Upper lobe of right lung (tissue), 1 donor: ENCODE data around the gene SMARCA1. TPM values are rescaled to one million over a fixed set of nuclear protein-coding genes. Genes with fewer than 3 reads are reported as not detected.

Source experiments
- ATAC-seq: fragments of 200-7000 bp; cut with Tn5 transposase; one replicate; pipeline ENCODE4 v1.9.1; 2020; ENCODE audit warnings: mild to moderate bottlenecking, moderate library complexity
- DNase-seq: peaks from one replicate; pipeline ENCODE4 v3.0.0-alpha.2; 2020
- H3K27ac ChIP-seq: fragments of 200-600 bp; one replicate; pipeline ENCODE4 v1.8.0; 2022
- H3K27me3 ChIP-seq: fragments of 200-600 bp; one replicate; pipeline ENCODE4 v1.8.0; 2022; ENCODE audit warnings: mild to moderate bottlenecking
- H3K36me3 ChIP-seq: fragments of 200-600 bp; one replicate; pipeline ENCODE4 v1.8.0; 2022
- H3K4me1 ChIP-seq: fragments of 200-600 bp; one replicate; pipeline ENCODE4 v1.8.0; 2022
- H3K4me3 ChIP-seq: fragments of 200-600 bp; one replicate; pipeline ENCODE4 v1.8.0; 2022; ENCODE audit warnings: mild to moderate bottlenecking
- H3K9me3 ChIP-seq: fragments of 200-600 bp; one replicate; pipeline ENCODE4 v1.8.0; 2022
- intact Hi-C: fragments of 100-400 bp; cut with DNase I; formaldehyde crosslinking; loops from one replicate; pipeline ENCODE4 v1.11.0; 2022
- long read RNA-seq: library from polyadenylated mRNA; unstranded; transcript quantifications from one replicate; pipeline ENCODE4 v2.0.0, GENCODE V29; 2021
- total RNA-seq: library from RNA; stranded (reverse); fragmentation: NEBNext Ultra II Directional; extraction: Animal tissue kit (Norgen Biotek cat#: 25700); gene quantifications from one replicate; pipeline ENCODE4 v1.2.1, GENCODE V29; 2021
- TF ChIP-seq, protein P1 (sequence below): fragments of 200-600 bp; IDR thresholded peaks from one replicate; pipeline ENCODE4 v1.8.0; 2022; ENCODE audit warnings: antibody characterized with exemption
- donor health status: DM: no; HTN: yes; CAD: no; lungs with severe emphysema.

SMARCA1 gene, protein sequence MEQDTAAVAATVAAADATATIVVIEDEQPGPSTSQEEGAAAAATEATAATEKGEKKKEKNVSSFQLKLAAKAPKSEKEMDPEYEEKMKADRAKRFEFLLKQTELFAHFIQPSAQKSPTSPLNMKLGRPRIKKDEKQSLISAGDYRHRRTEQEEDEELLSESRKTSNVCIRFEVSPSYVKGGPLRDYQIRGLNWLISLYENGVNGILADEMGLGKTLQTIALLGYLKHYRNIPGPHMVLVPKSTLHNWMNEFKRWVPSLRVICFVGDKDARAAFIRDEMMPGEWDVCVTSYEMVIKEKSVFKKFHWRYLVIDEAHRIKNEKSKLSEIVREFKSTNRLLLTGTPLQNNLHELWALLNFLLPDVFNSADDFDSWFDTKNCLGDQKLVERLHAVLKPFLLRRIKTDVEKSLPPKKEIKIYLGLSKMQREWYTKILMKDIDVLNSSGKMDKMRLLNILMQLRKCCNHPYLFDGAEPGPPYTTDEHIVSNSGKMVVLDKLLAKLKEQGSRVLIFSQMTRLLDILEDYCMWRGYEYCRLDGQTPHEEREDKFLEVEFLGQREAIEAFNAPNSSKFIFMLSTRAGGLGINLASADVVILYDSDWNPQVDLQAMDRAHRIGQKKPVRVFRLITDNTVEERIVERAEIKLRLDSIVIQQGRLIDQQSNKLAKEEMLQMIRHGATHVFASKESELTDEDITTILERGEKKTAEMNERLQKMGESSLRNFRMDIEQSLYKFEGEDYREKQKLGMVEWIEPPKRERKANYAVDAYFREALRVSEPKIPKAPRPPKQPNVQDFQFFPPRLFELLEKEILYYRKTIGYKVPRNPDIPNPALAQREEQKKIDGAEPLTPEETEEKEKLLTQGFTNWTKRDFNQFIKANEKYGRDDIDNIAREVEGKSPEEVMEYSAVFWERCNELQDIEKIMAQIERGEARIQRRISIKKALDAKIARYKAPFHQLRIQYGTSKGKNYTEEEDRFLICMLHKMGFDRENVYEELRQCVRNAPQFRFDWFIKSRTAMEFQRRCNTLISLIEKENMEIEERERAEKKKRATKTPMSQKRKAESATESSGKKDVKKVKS
- 26.9 TPM for total RNA-seq
- long read RNA-seq, full-length matches to known transcripts = 46 of 63 reads
- long read RNA-seq, partial matches to known transcripts = 5 of 63 reads
- long read RNA-seq, other reads (novel, unspliced or antisense) = 12 of 63 reads

DNA sequence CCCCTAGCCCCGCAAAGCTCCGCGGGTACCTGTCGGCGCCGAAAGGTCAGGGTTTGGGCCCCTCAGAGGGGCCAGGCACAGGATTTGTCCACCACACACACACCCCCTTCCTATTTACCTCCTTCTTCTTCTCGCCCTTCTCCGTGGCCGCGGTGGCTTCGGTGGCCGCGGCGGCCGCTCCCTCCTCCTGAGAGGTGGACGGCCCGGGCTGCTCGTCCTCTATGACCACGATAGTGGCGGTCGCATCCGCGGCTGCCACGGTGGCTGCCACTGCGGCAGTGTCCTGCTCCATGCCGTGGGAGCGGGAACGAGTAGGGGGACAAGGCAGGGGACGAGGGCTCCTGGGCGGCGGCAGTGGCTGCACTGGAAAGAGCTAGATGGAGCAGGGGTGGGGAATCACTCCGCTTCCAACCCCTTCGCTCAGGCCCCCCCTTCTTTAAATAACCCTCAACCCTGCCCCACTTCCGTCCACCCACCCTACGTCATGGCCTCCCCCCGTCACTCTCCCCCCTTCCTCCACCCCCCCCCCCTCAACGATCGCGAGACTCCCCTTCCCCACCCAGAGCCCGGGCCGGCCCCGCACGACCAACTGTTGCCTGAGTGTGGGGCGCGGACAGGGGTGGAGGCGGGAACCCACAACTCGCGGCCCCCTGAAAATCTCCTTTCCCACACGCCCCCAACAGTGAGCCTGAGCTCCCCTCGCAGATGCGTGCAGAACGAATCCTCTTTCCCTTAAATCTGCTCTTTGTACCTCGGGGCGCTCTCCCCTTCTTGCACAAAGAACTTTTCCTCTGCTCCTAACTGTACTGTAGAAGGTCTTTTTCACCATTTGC, at the start of gene SMARCA1:
Gene SMARCA1, minus strand, starts transcription at position 412 of the 833 bp plus-strand sequence. Its CDS starts 120 bp downstream, at position 292.
- ATAC-seq (peak; percentile 88), DNase-seq (peak; percentile 68)
- Histone ChIP-seq H3K9me3 (no peaks in the 10 kb centered on the region), H3K4me1 (peaks cover 4% of the 10 kb centered on the region), H3K4me3 (peak within 1 kb of the TSS; percentile 63), H3K27ac (peak within 1 kb of the TSS; percentile 81), H3K27me3 (no peaks in the 10 kb centered on the region), H3K36me3 (no peaks in the 10 kb centered on the region)
- intact Hi-C loops = no loop called here
- TF ChIP-seq, protein P1, sequence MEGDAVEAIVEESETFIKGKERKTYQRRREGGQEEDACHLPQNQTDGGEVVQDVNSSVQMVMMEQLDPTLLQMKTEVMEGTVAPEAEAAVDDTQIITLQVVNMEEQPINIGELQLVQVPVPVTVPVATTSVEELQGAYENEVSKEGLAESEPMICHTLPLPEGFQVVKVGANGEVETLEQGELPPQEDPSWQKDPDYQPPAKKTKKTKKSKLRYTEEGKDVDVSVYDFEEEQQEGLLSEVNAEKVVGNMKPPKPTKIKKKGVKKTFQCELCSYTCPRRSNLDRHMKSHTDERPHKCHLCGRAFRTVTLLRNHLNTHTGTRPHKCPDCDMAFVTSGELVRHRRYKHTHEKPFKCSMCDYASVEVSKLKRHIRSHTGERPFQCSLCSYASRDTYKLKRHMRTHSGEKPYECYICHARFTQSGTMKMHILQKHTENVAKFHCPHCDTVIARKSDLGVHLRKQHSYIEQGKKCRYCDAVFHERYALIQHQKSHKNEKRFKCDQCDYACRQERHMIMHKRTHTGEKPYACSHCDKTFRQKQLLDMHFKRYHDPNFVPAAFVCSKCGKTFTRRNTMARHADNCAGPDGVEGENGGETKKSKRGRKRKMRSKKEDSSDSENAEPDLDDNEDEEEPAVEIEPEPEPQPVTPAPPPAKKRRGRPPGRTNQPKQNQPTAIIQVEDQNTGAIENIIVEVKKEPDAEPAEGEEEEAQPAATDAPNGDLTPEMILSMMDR = no peak

- ATAC-seq = no peak
- TF ChIP-seq, protein P1 = no peak
- peaks cover 32% of the 10 kb centered on the region for H3K36me3 ChIP-seq
- H3K9me3 ChIP-seq = no peaks in the 10 kb centered on the region
- H3K4me3 ChIP-seq = no peak overlapping the region
- no peak for DNase-seq
- intact Hi-C loops = no loop called here
- no peak overlapping the region for H3K27ac ChIP-seq
- no peaks in the 10 kb centered on the region for H3K4me1 ChIP-seq
- no peaks in the 10 kb centered on the region for H3K27me3 ChIP-seq
These were observed 49.1 kb upstream of the SMARCA1 start for GRCh38 chrX:129572422-129572821.

GRCh38 chrX:129568349-129568748, 45.1 kb upstream of the SMARCA1 start:
- H3K4me1 ChIP-seq = no peaks in the 10 kb centered on the region
- intact Hi-C loops = no loop called here
- H3K27me3 ChIP-seq = no peaks in the 10 kb centered on the region
- TF ChIP-seq, protein P1 = no peak
- ATAC-seq = no peak
- H3K27ac ChIP-seq = no peak overlapping the region
- H3K4me3 ChIP-seq = no peak overlapping the region
- no peak for DNase-seq
- no peaks in the 10 kb centered on the region for H3K9me3 ChIP-seq
- H3K36me3 ChIP-seq = peaks cover 8% of the 10 kb centered on the region

DNA sequence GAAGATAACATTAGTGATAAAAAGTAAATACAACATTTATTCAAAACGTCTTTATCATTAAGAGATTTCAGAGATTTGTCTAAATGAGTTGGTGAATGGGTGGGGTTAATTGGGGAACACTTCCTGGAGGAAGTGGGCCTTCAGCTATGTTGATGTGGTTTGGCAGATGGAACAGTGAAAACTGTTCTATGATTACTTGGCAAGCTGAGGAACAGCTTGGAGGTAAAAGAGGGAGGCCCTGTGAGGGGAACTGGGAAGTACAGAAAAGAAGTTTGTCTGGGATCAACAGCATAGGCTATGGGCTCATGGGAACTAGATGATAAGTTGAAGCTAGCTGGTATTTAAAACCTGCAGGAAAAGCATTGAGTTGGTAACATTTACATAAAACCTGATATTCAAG, 42.8 kb upstream of the SMARCA1 start:
- Histone ChIP-seq H3K27me3 (no peaks in the 10 kb centered on the region), H3K27ac (no peak overlapping the region), H3K4me1 (no peaks in the 10 kb centered on the region), H3K9me3 (no peaks in the 10 kb centered on the region), H3K36me3 (peaks cover 25% of the 10 kb centered on the region), H3K4me3 (no peak overlapping the region)
- no peak for DNase-seq
- TF ChIP-seq, protein P1 = no peak
- ATAC-seq = no peak
- intact Hi-C loops = no loop called here
